GM21367 (cell line): Measurements from ENCODE around the gene MAP3K10.
A peak's percentile ranks its signal among the peaks of the same experiment; 100 is the strongest.
"Not testable (repeated sequence)": the region's sequence is repeated elsewhere in the genome, so short reads cannot be mapped to it uniquely, and the experiment has no call there.

ENCODE experiments used
- ATAC-seq: cut with Tn5 transposase; IDR thresholded peaks from one replicate; pipeline ENCODE4 v1.9.1; 2021; ENCODE audit not compliant: unreplicated experiment

Gene MAP3K10

GRCh38 chr19:40190891-40191835 is at the start of gene MAP3K10:
Gene MAP3K10 (plus strand): TSS chr19:40191426. CDS start chr19:40192032, 606 bp downstream.
- peak; percentile 57 for ATAC-seq

- no peak for ATAC-seq
Measured at GRCh38 chr19:40141551-40141950, 49.7 kb upstream of the MAP3K10 start.

DNA sequence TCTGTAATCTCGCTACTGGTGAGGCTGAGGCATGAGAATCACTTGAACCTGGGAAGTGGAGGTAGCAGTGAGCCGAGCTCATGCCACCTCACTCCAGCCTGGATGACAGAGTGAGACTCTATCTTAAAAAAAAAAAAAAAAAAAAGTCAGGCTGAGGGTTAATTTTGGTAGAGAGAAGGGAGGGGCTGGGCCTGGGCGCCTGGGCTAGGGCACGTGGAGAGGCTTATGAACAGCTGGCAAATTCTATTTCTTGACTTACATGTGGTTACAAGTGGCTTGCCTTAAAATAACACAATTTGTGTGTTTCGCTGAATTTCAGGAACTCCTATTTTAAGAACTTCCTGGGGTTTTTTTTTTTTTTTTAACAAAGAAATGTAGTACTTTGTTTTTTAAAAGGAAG is 47.6 kb upstream of the MAP3K10 start:
- no peak for ATAC-seq

- ATAC-seq: no peak
Measured at GRCh38 chr19:40144151-40144550, 47.1 kb upstream of the MAP3K10 start.

DNA sequence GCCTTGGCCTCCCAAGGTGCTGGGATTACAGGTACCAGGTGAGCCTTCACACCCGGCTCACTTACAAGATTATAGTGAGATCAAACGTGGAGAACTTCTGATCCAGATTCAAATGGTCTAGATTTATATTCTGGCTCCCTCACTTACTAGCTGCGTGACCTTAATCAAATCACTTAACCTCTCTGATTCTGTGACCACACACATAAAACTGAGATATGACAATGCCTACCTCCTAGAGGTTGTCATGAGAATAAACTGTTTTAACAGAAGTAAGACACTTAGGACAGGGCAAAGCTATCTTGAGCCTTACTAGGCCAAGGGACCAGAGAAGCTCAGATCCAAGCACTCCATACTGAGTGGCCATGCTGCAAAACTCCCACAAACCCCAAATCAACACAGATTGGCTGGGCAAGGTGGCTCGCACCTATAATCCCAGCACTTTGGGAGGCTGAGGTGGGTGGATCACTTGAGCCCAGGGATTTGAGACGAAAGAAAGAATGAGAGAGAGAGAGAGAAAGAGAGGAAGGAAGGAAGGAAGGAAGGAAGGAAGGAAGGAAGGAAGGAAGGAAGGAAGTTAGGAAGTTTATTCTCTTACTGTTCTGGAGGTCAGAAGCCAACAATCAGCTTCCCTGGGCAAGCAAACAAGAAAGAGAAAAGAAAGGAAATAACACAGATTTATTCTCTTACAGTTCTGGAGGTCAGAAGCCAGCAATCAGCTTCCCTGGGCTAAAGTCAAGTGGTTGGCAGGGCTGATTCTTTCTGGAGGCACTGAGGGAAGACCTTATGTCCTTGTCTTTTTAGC is 46.1 kb upstream of the MAP3K10 start:
- ATAC-seq: no peak

DNA sequence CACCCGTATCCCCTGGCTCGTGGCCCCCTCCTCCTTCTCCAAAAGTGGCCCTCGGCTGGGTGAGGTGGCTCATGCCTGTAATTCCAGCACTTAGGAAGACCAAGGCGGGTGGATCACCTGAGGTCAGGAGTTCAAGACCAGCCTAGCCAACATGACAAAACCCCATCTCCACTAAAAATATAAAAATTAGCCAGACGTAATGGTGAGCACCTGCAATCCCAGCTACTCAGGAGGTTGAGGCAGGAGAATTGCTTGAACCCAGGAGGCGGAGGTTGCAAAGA is 45.5 kb upstream of the MAP3K10 start:
- not testable (repeated sequence) for ATAC-seq

DNA sequence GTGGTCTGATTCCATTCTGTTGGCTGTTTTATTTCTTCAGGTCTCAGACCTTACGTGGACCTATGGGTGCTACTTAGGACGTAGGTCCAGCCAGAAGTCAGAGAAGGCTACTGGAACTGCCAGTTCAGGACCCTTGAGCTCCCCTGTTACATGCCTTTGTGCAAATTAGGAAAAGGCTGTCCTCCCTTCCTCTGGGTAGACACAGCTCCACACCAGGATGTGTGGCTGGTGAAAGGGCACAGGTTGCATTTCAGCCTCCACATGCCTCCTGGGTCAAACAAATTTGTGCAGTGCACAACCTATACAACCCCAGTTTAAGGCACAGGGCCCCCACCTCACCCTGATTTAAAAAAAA is 43.9 kb upstream of the MAP3K10 start:
- ATAC-seq: no peak

DNA sequence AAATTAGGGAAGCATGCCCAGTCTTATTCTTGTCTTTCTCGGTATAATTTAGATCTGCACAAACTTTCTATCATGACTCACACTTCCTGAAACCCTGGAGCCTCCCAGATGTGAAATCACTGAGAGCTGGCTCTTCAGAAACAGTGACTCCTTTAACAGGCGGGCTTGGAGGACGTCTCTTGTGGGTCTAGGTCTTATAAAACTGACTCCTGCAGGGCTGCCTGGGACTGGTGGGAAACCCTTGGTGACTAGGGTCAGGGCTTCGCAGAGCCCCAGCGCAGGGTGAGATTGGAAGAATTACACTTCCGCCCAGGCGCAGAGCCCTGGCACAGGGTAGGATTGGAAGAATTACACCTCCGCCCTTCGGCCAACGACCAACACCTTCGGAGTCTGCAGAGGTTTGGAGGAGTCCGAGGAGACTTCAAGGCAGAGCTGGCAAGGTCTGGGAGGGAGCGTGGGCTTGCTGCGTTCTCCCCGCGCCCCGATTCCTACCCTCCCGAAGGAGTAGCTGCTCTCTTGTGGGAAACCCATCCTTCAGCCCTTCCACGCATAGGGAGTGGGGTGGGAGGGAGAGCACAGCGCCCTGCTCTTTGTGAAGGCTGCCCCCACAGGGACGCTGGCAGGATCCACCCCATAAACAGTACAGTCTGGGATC is 43.4 kb upstream of the MAP3K10 start:
- no peak for ATAC-seq

DNA sequence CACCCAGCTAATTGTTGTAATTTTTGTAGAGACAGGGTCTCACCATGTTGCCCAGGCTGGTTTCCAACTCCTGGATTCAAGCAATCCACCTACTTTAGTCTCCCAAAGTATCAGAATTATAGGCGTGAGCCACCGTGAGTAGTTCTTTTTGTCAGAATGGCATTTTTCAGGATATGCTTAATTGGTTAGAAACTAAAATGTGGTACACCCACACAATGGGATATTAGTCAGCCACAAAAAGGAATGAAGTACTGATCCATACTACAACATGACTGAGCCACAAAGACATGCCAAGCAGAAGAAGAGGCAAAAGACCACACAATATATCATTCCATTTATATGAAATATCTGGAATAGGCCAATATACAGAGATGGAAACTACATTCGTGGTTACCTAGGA is 41.7 kb upstream of the MAP3K10 start:
- ATAC-seq: no peak

DNA sequence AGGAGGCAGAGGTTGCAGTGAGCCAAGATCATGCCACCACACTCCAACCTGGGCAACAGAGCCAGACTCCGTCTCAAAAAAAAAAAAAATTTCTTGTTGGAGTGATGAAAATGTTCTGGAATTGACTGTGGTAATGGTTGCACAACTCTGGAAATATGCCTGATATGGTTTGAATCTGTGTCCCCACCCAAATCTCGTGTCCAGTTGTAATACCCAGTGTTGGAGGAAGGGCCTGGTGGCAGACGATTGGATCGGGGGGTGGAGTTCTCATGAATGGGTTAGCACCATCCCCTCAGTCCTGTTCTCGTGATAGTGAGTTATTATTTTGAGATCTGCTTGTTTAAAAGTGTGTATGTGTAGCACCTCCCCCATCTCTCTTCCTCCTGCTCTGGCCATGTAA is 41.1 kb upstream of the MAP3K10 start:
- no peak for ATAC-seq

DNA sequence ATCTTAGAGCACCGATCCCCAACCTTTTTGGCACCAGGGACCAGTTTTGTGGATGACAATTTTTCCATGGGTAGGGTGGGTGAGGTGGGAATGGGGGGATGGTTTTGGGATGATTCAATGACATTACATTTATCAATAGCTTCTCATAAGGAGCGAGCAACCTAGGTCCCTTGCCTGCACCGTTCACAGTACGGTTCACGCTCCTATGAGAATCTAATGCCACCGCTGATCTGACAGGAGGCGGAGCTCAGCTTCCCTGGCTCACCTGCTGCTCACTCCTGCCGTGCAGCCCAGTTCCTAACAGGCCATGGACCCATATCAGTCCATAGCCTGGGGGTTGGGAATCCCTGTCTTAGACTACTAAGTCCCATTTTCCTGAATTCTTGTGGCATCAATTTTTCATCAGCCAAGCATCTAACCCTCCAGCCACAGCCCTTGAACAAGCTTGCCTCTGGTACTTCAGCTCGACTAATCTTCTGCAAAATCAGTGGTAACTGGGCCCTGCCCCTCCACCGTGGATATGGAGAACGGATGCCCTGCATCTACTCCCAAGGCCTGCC is 37.0 kb upstream of the MAP3K10 start:
- no peak for ATAC-seq

GRCh38 chr19:40155749-40156265 is 35.4 kb upstream of the MAP3K10 start:
- no peak for ATAC-seq

DNA sequence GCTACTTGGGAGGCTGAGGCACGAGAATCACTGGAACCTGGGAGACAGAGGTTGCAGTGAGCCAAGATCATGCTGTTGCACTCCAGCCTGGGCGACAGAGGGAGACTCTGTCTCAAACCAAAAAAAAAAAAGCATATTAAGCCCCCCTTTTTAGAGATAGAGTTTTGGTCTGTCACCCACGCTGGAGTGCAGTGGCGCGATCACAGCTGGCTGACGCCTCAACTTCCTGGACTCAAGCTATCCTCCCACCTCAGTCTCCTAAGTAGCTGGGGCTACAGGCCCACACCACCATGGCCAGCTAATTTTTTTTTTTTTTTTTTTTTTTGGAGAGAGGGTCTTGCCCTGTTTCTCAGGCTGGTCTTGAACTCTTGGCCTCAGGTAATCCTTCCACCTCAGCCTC is 34.2 kb upstream of the MAP3K10 start:
- no peak for ATAC-seq

DNA sequence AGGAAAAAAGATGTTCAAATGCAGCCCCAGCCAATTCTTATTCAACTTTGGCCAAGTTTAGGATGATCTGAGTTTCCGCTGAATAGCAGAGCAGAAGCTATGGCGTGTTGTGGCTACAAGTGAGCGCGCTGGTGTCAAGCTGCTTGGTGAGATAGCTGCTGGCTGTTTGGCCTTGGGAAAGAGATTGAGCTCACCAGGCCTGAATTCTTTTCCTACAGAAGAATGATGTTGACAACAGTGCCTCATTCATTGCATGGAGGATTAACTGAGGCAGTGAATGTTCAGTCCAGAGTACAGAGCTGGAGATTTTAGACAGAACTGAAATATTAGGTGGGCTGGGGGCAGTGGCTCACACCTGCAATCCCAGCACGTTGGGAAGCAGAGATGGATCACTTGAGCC is 31.5 kb upstream of the MAP3K10 start:
- ATAC-seq: no peak

GRCh38 chr19:40162104-40162503 is 29.1 kb upstream of the MAP3K10 start:
- no peak for ATAC-seq

DNA sequence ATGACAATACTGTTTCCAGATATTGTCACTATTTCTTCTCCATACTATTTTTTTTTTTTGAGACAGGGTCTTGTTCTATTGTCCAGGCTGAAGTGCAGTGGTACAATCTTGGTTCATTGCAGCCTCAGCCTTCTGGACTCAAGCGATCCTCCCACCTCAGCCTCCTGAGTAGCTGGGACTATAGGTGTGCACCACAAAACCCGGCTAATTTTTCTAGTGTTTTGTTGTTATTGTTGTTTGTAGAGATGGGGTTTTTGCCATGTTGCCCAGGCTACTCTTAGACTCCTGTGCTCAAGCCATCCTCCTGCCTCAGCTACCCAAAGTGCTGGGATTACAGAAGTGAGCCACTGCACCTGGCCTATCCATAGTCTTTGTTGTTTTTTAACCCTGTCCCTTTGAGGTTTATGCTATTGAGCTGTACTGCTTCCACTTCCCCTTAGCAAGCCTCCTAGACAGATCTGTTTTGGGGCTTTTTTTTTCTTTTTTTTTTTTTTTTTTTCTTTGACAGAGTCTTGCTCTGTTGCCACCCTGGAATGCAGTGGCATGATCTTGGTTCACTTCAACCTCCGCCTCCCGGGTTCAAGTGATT is 27.6 kb upstream of the MAP3K10 start:
- no peak for ATAC-seq

DNA sequence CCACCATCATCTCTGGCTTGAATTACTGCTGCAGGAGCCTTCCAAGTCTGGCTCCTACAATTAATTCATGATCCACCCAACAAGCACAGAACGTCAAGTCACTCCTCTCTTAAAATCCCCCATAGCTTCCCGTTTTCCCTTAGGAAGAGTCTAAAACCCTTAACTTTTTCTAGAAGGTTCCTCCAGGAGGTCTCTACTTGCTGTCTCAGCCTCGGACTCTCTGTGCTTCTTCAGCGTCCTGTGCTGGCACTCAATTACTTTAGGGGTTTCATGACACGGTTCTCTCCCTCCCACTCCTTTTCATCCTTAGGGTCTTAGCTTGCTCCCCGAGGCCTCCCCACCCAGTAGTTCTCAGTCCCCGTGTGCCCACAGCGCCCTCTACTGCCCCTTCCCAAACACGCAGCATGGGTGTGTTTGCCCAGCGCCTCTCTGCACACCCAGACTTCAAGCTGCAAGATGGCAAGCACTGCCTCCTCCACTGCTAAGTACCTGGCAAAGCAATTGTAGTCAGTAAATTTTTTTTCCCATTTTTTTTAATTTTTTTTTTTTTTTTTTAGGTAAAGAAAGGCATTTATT is 25.8 kb upstream of the MAP3K10 start:
- ATAC-seq: no peak

- ATAC-seq: not testable (repeated sequence)
Measured at GRCh38 chr19:40169482-40170302, 21.5 kb upstream of the MAP3K10 start.

DNA sequence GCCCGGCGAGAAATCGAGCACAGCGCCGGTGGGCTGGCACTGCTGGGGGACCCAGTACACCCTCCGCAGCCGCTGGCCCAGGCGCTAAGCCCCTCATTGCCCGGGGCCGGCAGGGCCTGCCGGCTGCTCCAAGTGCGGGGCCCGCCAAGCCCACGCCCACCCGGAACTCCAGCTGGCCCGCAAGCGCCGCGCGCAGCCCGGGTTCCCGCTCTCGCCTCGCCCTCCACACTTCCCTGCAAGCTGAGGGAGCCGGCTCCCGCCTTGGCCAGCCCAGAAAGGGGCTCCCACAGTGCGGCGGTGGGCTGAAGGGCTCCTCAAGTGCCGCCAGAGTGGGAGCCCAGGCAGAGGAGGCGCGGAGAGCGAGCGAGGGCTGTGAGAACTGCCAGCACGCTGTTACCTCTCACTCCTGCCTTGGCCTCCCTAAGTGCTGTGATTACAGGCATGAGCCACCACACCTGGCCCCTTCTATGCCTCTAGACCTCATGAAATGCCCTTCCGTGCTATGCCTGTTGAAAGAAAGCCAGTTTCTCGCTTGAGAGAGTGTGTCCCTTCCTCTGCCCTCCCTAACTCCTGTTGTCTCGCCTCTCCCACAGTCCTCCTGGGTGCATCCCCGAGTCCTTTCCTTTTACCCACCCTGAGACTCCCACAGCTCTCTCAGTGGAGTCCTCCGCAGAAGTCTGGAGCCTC is 20.8 kb upstream of the MAP3K10 start:
- not testable (repeated sequence) for ATAC-seq
